Endothelial cell (in vitro differentiated cells): ENCODE results near the gene OR8G1. TPM values are rescaled to one million over a fixed set of nuclear protein-coding genes. Genes with fewer than 3 reads are reported as not detected.

Experiments used
- DNase-seq: peaks from one replicate; pipeline ENCODE4 v3.0.0; 2021; ENCODE audit warnings: low spot score
- H3K27ac Mint-ChIP-seq: one replicate; pipeline ENCODE4 v1.8.0; 2021; ENCODE audit warnings: mixed read lengths, inconsistent platforms; ENCODE audit not compliant: unreplicated experiment
- H3K27me3 Mint-ChIP-seq: one replicate; pipeline ENCODE4 v1.8.0; 2021; ENCODE audit warnings: mild to moderate bottlenecking, moderate library complexity, mixed read lengths, inconsistent platforms; ENCODE audit not compliant: unreplicated experiment
- H3K36me3 Mint-ChIP-seq: one replicate; pipeline ENCODE4 v1.8.0; 2021; ENCODE audit warnings: mild to moderate bottlenecking, low read depth, mixed read lengths, inconsistent platforms; ENCODE audit not compliant: unreplicated experiment
- H3K4me1 Mint-ChIP-seq: one replicate; pipeline ENCODE4 v1.8.0; 2021; ENCODE audit warnings: mild to moderate bottlenecking, mixed read lengths, inconsistent platforms; ENCODE audit not compliant: unreplicated experiment
- H3K4me3 Mint-ChIP-seq: one replicate; pipeline ENCODE4 v1.8.0; 2021; ENCODE audit warnings: mild to moderate bottlenecking, mixed read lengths, inconsistent platforms; ENCODE audit not compliant: unreplicated experiment
- H3K9me3 Mint-ChIP-seq: one replicate; pipeline ENCODE4 v1.8.0; 2021; ENCODE audit warnings: mixed read lengths, inconsistent platforms; ENCODE audit not compliant: unreplicated experiment
- CTCF ChIP-seq: fragments of 200-600 bp; sonication (generic); IDR thresholded peaks from one replicate; pipeline ENCODE4 v1.5.0; 2021; ENCODE audit warnings: antibody characterized with exemption; ENCODE audit not compliant: unreplicated experiment
- long read RNA-seq: library from polyadenylated mRNA; unstranded; transcript quantifications from one replicate; pipeline ENCODE4 v2.0.0, GENCODE V29; 2020; ENCODE audit not compliant: unreplicated experiment
- total RNA-seq: library from RNA; stranded (reverse); fragmentation: NEBNext Ultra II Directional; extraction: Animal tissue kit (Norgen Biotek cat#: 25700); gene quantifications from one replicate; pipeline ENCODE4 v1.2.1, GENCODE V29; 2021; ENCODE audit not compliant: unreplicated experiment

OR8G1 gene
- total RNA-seq = 0.13 TPM
- long read RNA-seq = 0 reads

GRCh38 chr11:124240621-124241397 lies at the start of gene OR8G1:
OR8G1 (plus strand) TSS chr11:124241095; CDS start chr11:124249676, 8,581 bp downstream.
- no peak for TF ChIP-seq CTCF
- Mint-ChIP-seq H3K9me3 (no peaks in the 10 kb centered on the region), H3K4me3 (no peak within 1 kb of the TSS), H3K27me3 (no peaks in the 10 kb centered on the region), H3K4me1 (no peaks in the 10 kb centered on the region), H3K36me3 (no peaks in the 10 kb centered on the region), H3K27ac (no peak within 1 kb of the TSS)
- no peak for DNase-seq

GRCh38 chr11:124193221-124194010 lies 47.5 kb upstream of the OR8G1 start:
- TF ChIP-seq CTCF = no peak
- H3K36me3 Mint-ChIP-seq = no peaks in the 10 kb centered on the region
- no peaks in the 10 kb centered on the region for H3K9me3 Mint-ChIP-seq
- no peak overlapping the region for H3K4me3 Mint-ChIP-seq
- H3K4me1 Mint-ChIP-seq = peaks cover 38% of the 10 kb centered on the region
- DNase-seq = no peak
- no peak overlapping the region for H3K27ac Mint-ChIP-seq
- peaks cover 2% of the 10 kb centered on the region for H3K27me3 Mint-ChIP-seq

GRCh38 chr11:124194293-124195188 lies 46.4 kb upstream of the OR8G1 start:
- no peak overlapping the region for H3K27ac Mint-ChIP-seq
- DNase-seq = no peak
- H3K36me3 Mint-ChIP-seq = no peaks in the 10 kb centered on the region
- no peak for TF ChIP-seq CTCF
- no peak overlapping the region for H3K4me3 Mint-ChIP-seq
- peaks cover 30% of the 10 kb centered on the region for H3K4me1 Mint-ChIP-seq
- peaks cover 2% of the 10 kb centered on the region for H3K27me3 Mint-ChIP-seq
- H3K9me3 Mint-ChIP-seq = no peaks in the 10 kb centered on the region

GRCh38 chr11:124195189-124195734 lies 45.6 kb upstream of the OR8G1 start:
- H3K4me1 Mint-ChIP-seq = peaks cover 23% of the 10 kb centered on the region
- TF ChIP-seq CTCF = peak; percentile 65
- no peak overlapping the region for H3K27ac Mint-ChIP-seq
- no peaks in the 10 kb centered on the region for H3K9me3 Mint-ChIP-seq
- peak; percentile 50 for DNase-seq
- no peaks in the 10 kb centered on the region for H3K27me3 Mint-ChIP-seq
- no peak overlapping the region for H3K4me3 Mint-ChIP-seq
- H3K36me3 Mint-ChIP-seq = no peaks in the 10 kb centered on the region
